ENCODE measurements around the gene CFAP77.

Gene CFAP77

GRCh38 chr9:132554755-132555154 is 144.7 kb downstream of the CFAP77 start:
- TF ChIP-seq, protein P1, sequence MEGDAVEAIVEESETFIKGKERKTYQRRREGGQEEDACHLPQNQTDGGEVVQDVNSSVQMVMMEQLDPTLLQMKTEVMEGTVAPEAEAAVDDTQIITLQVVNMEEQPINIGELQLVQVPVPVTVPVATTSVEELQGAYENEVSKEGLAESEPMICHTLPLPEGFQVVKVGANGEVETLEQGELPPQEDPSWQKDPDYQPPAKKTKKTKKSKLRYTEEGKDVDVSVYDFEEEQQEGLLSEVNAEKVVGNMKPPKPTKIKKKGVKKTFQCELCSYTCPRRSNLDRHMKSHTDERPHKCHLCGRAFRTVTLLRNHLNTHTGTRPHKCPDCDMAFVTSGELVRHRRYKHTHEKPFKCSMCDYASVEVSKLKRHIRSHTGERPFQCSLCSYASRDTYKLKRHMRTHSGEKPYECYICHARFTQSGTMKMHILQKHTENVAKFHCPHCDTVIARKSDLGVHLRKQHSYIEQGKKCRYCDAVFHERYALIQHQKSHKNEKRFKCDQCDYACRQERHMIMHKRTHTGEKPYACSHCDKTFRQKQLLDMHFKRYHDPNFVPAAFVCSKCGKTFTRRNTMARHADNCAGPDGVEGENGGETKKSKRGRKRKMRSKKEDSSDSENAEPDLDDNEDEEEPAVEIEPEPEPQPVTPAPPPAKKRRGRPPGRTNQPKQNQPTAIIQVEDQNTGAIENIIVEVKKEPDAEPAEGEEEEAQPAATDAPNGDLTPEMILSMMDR (IDR thresholded peaks at IDR 0.05; ENCODE audit: borderline replicate concordance, control extremely low read depth, extremely low read depth, insufficient read depth, missing control alignments): no peak
- no peak for DNase-seq (ENCODE audit: low spot score)
- in situ Hi-C loops (cut with MboI; ENCODE audit: low sequenced_read_pairs, unreplicated experiment): no loop called here

- no peak for DNase-seq (ENCODE audit: low spot score)
- TF ChIP-seq, protein P1 (IDR thresholded peaks at IDR 0.05; ENCODE audit: borderline replicate concordance, control extremely low read depth, extremely low read depth, insufficient read depth, missing control alignments): no peak
- in situ Hi-C loops (cut with MboI; ENCODE audit: low sequenced_read_pairs, unreplicated experiment): no loop called here
Measured at GRCh38 chr9:132555528-132555927, 145.5 kb downstream of the CFAP77 start.

GRCh38 chr9:132556235-132556634 is 146.2 kb downstream of the CFAP77 start:
- no peak for DNase-seq (ENCODE audit: low spot score)
- TF ChIP-seq, protein P1 (IDR thresholded peaks at IDR 0.05; ENCODE audit: borderline replicate concordance, control extremely low read depth, extremely low read depth, insufficient read depth, missing control alignments): no peak
- in situ Hi-C loops (cut with MboI; ENCODE audit: low sequenced_read_pairs, unreplicated experiment): no loop called here

DNA sequence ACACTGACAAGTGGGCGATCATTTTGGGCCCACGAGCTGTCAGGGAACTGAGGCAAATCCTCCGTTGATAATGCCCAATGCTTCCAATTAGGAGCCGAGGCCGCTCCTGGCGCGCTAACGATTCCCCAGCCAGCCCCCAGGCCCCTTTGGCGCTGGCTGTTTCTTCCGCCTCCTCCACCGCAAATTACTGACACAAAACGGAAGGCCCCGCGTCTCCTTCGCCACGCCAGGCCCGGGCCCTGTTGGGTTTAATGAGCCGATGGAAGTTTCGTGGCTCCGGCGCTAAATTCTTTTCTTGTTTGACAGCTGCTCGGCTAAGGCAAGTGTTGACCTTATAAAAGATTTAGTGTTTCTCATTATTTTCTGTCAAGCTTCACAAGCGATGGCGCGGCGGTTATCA is 146.7 kb downstream of the CFAP77 start:
- no peak for DNase-seq (ENCODE audit: low spot score)
- in situ Hi-C loops (cut with MboI; ENCODE audit: low sequenced_read_pairs, unreplicated experiment): no loop called here
- TF ChIP-seq, protein P1 (IDR thresholded peaks at IDR 0.05; ENCODE audit: borderline replicate concordance, control extremely low read depth, extremely low read depth, insufficient read depth, missing control alignments): no peak

DNA sequence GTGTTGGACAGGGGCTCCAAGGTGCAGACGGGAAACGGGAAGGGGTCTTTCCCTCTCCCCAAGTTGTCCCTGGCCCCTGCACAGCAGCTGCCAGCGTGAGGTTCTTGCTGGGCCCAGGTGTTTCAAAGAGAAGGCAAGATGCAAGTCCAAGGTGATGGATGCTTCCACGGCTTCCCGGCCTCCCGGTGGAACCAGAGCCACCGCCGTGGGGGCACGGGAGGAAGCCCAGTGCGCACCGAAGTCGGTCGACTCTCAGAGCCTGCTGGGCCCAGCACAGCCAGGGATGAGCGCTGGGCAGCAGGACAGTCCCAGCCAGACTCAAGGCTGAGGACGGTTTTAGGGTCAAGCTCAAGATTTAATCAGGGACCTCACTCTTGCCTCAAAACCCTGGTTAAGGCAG is 147.1 kb downstream of the CFAP77 start:
- DNase-seq (ENCODE audit: low spot score): no peak
- in situ Hi-C loops (cut with MboI; ENCODE audit: low sequenced_read_pairs, unreplicated experiment): no loop called here
- TF ChIP-seq, protein P1 (IDR thresholded peaks at IDR 0.05; ENCODE audit: borderline replicate concordance, control extremely low read depth, extremely low read depth, insufficient read depth, missing control alignments): no peak

GRCh38 chr9:132559711-132560110 is 149.7 kb downstream of the CFAP77 start:
- DNase-seq (ENCODE audit: low spot score): no peak
- TF ChIP-seq, protein P1 (IDR thresholded peaks at IDR 0.05; ENCODE audit: borderline replicate concordance, control extremely low read depth, extremely low read depth, insufficient read depth, missing control alignments): no peak
- in situ Hi-C loops (cut with MboI; ENCODE audit: low sequenced_read_pairs, unreplicated experiment): no loop called here
